Esophagus squamous epithelium (tissue), 5 donors: ENCODE data around the gene TATDN2. TPM values are rescaled to one million over a fixed set of nuclear protein-coding genes. Genes with fewer than 3 reads are reported as not detected.

ENCODE experiments used
- DNase-seq: peaks from one replicate; lab custom pipeline; 2025; lab: John Stamatoyannopoulos, UW
- H3K27ac ChIP-seq, 4 donors: fragments of 200-600 bp; sonication (generic); one replicate each; pipeline ENCODE4 v1.5.1; 2016 to 2019; ENCODE audit warnings: mild to moderate bottlenecking in 1 of 4
- H3K27me3 ChIP-seq, 4 donors: fragments of 200-600 bp; sonication (generic); 1 replicate in 3 of 4; 2 replicates in 1 of 4; pipeline versions ENCODE4 v1.5.1 to v1.6.0; 2017 to 2021; ENCODE audit warnings: antibody characterized with exemption in 1 of 4
- H3K36me3 ChIP-seq, 3 donors: fragments of 200-600 bp; sonication (generic); one replicate each; pipeline ENCODE4 v1.5.1; 2016 to 2019
- H3K4me1 ChIP-seq, 3 donors: fragments of 200-600 bp; sonication (generic); one replicate each; pipeline ENCODE4 v1.5.1; 2017 to 2019
- H3K4me3 ChIP-seq, 4 donors: fragments of 200-600 bp; sonication (generic); 1 replicate in 3 of 4; 2 replicates in 1 of 4; pipeline ENCODE4 v1.5.1; 2016 to 2019; ENCODE audit warnings: mild to moderate bottlenecking in 2 of 4, moderate library complexity in 1 of 4
- H3K9me3 ChIP-seq, 3 donors: fragments of 200-600 bp; sonication (generic); one replicate each; pipeline ENCODE4 v1.5.1; 2016 to 2019
- CTCF ChIP-seq, 6 experiments: fragments of 450-650 bp in 4 of 6; fragments of 200-600 bp in 2 of 6; sonication (generic) in 2 of 6; IDR thresholded peaks; one replicate each; pipeline ENCODE4 v1.5.1; 2016 to 2019; ENCODE audit warnings: antibody characterized with exemption in 6 of 6, mild to moderate bottlenecking in 4 of 6, moderate library complexity in 4 of 6
- POLR2A ChIP-seq, 4 donors: fragments of 450-650 bp; IDR thresholded peaks; one replicate each; pipeline ENCODE4 v1.6.1; 2017; ENCODE audit warnings: antibody characterized with exemption in 4 of 4, mild to moderate bottlenecking in 4 of 4, moderate library complexity in 3 of 4
- WGBS, 2 donors: methylation state at CpG; one replicate each; pipeline ENCODE4 v1.1.5; 2018; 5-methylcytosine and 5-hydroxymethylcytosine counted together
- intact Hi-C: fragments of 100-400 bp; cut with DNase I; formaldehyde crosslinking; loops from one replicate; pipeline ENCODE4 v1.15.0; 2022
- total RNA-seq, 4 donors: library from RNA; depleted of rRNA; stranded (reverse); fragments of >200 nt; gene quantifications; one replicate each; pipeline ENCODE4 v1.1.0, GENCODE V29; 2016
- donor health status: DM: yes; HTN: yes; CAD: no.

TATDN2 gene
- total RNA-seq, 4 donors from 2014 or later = 12.6 to 20.6 (median 17.1) TPM

GRCh38 chr3:10273702-10274305 is 25.5 kb downstream of the TATDN2 start:
- Histone ChIP-seq H3K36me3 (peaks cover 9 to 95% (median 49%) of the 10 kb centered on the region in 3 donors), H3K27me3 (no peaks in the 10 kb centered on the region), H3K4me1 (peaks cover 4 to 33% (median 10%) of the 10 kb centered on the region in 3 donors), H3K27ac (no peak overlapping the region), H3K4me3 (no peak overlapping the region), H3K9me3 (no peaks in the 10 kb centered on the region)
- WGBS, 2 donors = 17 to 24% methylated on average over 1 of the region's 1 CpG
- DNase-seq = no peak
- TF ChIP-seq CTCF (IDR thresholded peaks at IDR 0.05) = no peak
- no peak for TF ChIP-seq POLR2A (IDR thresholded peaks at IDR 0.05)
- intact Hi-C loops = no loop called here

GRCh38 chr3:10274601-10275000 is 26.3 kb downstream of the TATDN2 start:
- peaks cover 9 to 95% (median 57%) of the 10 kb centered on the region in 3 donors for H3K36me3 ChIP-seq

GRCh38 chr3:10277115-10277625 is 28.9 kb downstream of the TATDN2 start:
- Histone ChIP-seq H3K9me3 (no peaks in the 10 kb centered on the region), H3K27me3 (no peaks in the 10 kb centered on the region), H3K36me3 (peaks cover 9 to 95% (median 43%) of the 10 kb centered on the region in 3 donors), H3K4me3 (no peak overlapping the region), H3K27ac (no peak overlapping the region), H3K4me1 (peaks cover 4 to 31% (median 10%) of the 10 kb centered on the region in 3 donors)
- TF ChIP-seq CTCF (IDR thresholded peaks at IDR 0.05) (no peak), POLR2A (IDR thresholded peaks at IDR 0.05) (no peak)
- 93 to 100% methylated on average over 2 to 3 of the region's 3 CpGs for WGBS, 2 donors
- DNase-seq = no peak
- intact Hi-C loops = no loop called here

More at GRCh38 chr3:10274601-10275000, 26.3 kb downstream of the TATDN2 start:
- Histone ChIP-seq H3K4me3 (no peak overlapping the region), H3K27ac (no peak overlapping the region), H3K4me1 (peaks cover 4 to 33% (median 10%) of the 10 kb centered on the region in 3 donors), H3K9me3 (no peaks in the 10 kb centered on the region), H3K27me3 (no peaks in the 10 kb centered on the region)
- no peak for TF ChIP-seq CTCF (IDR thresholded peaks at IDR 0.05)
- WGBS, 2 donors = 75 to 88% methylated on average over 1 of the region's 1 CpG
- intact Hi-C loops = no loop called here
- DNase-seq = no peak

GRCh38 chr3:10278501-10278900 is 30.2 kb downstream of the TATDN2 start:
- Histone ChIP-seq H3K27ac (no peak overlapping the region), H3K4me3 (no peak overlapping the region), H3K36me3 (peaks cover 9 to 91% (median 42%) of the 10 kb centered on the region in 3 donors), H3K9me3 (no peaks in the 10 kb centered on the region), H3K4me1 (peaks cover 3 to 24% (median 3%) of the 10 kb centered on the region in 3 donors), H3K27me3 (no peaks in the 10 kb centered on the region)
- TF ChIP-seq CTCF (IDR thresholded peaks at IDR 0.05) (no peak), POLR2A (IDR thresholded peaks at IDR 0.05) (no peak)
- 100% methylated on average over 1 of the region's 1 CpG; no CpG with 5 or more reads in 1 of the 2 donors for WGBS, 2 donors
- intact Hi-C loops = no loop called here
- no peak for DNase-seq

- no peak for TF ChIP-seq CTCF (IDR thresholded peaks at IDR 0.05)
- no peak for TF ChIP-seq POLR2A (IDR thresholded peaks at IDR 0.05)
- Histone ChIP-seq H3K27ac (no peak overlapping the region), H3K27me3 (no peaks in the 10 kb centered on the region), H3K36me3 (peaks cover 9 to 82% (median 42%) of the 10 kb centered on the region in 3 donors), H3K9me3 (no peaks in the 10 kb centered on the region), H3K4me1 (peaks cover 0 to 24% (median 6%) of the 10 kb centered on the region in 3 donors), H3K4me3 (no peak overlapping the region)
- intact Hi-C loops = no loop called here
- no peak for DNase-seq
- 87 to 89% methylated on average over 10 of the region's 13 CpGs for WGBS, 2 donors
Observed at GRCh38 chr3:10279384-10280176, 31.3 kb downstream of the TATDN2 start.
